Endothelial cell (in vitro differentiated cells): ENCODE results near the gene MOB2. TPM values are rescaled to one million over a fixed set of nuclear protein-coding genes. Genes with fewer than 3 reads are reported as not detected.
"Not testable (repeated sequence)": the region's sequence is repeated elsewhere in the genome, so short reads cannot be mapped to it uniquely, and the experiment has no call there.

Experiments
- DNase-seq: peaks from one replicate; pipeline ENCODE4 v3.0.0; 2021; ENCODE audit warnings: low spot score
- H3K27ac Mint-ChIP-seq: one replicate; pipeline ENCODE4 v1.8.0; 2021; ENCODE audit warnings: mixed read lengths, inconsistent platforms; ENCODE audit not compliant: unreplicated experiment
- H3K27me3 Mint-ChIP-seq: one replicate; pipeline ENCODE4 v1.8.0; 2021; ENCODE audit warnings: mild to moderate bottlenecking, moderate library complexity, mixed read lengths, inconsistent platforms; ENCODE audit not compliant: unreplicated experiment
- H3K36me3 Mint-ChIP-seq: one replicate; pipeline ENCODE4 v1.8.0; 2021; ENCODE audit warnings: mild to moderate bottlenecking, low read depth, mixed read lengths, inconsistent platforms; ENCODE audit not compliant: unreplicated experiment
- H3K4me1 Mint-ChIP-seq: one replicate; pipeline ENCODE4 v1.8.0; 2021; ENCODE audit warnings: mild to moderate bottlenecking, mixed read lengths, inconsistent platforms; ENCODE audit not compliant: unreplicated experiment
- H3K4me3 Mint-ChIP-seq: one replicate; pipeline ENCODE4 v1.8.0; 2021; ENCODE audit warnings: mild to moderate bottlenecking, mixed read lengths, inconsistent platforms; ENCODE audit not compliant: unreplicated experiment
- H3K9me3 Mint-ChIP-seq: one replicate; pipeline ENCODE4 v1.8.0; 2021; ENCODE audit warnings: mixed read lengths, inconsistent platforms; ENCODE audit not compliant: unreplicated experiment
- CTCF ChIP-seq: fragments of 200-600 bp; sonication (generic); IDR thresholded peaks from one replicate; pipeline ENCODE4 v1.5.0; 2021; ENCODE audit warnings: antibody characterized with exemption; ENCODE audit not compliant: unreplicated experiment
- total RNA-seq: library from RNA; stranded (reverse); fragmentation: NEBNext Ultra II Directional; extraction: Animal tissue kit (Norgen Biotek cat#: 25700); gene quantifications from one replicate; pipeline ENCODE4 v1.2.1, GENCODE V29; 2021; ENCODE audit not compliant: unreplicated experiment

The MOB2 gene
- total RNA-seq, 1 donor from 2014 or later = 37.5 TPM

GRCh38 chr11:1436468-1437039 lies 50.0 kb downstream of the MOB2 start:
- DNase-seq = no peak
- H3K36me3 Mint-ChIP-seq = no peaks in the 10 kb centered on the region

DNA sequence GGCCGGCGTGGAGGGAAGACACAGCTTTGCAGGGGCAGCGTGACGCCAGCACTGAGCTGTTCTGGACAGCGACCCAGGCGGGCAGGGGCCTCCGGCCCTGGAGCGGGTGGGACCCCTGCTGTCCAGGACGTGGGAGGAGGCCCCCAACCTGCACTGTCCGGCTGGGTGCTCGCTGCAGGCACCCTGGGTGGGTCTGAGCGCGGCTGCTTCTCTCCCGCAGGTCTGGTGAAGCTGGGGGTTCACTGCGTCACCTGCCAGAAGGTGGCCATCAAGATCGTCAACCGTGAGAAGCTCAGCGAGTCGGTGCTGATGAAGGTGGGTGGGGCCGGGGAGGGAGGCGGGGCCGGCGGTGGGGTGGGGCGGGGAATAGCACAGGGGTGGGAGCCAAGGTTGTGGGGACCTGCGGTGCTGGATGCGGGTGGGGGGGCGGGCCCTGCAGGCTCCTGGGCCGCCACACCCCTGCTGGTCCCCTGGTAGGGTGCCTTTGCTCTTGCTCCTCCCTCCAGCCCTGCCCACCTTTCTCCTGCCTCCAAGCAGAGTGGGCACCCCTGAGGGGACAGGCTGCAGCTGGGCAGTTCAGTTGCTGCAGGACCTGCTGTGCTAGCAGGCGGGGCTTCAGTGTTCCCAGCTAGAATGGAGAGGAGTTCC lies 50.6 kb downstream of the MOB2 start:
- no peaks in the 10 kb centered on the region for H3K4me1 Mint-ChIP-seq
- H3K27me3 Mint-ChIP-seq = no peaks in the 10 kb centered on the region
- no peak overlapping the region for H3K27ac Mint-ChIP-seq
- no peaks in the 10 kb centered on the region for H3K36me3 Mint-ChIP-seq
- H3K9me3 Mint-ChIP-seq = no peaks in the 10 kb centered on the region
- DNase-seq = no peak
- no peak overlapping the region for H3K4me3 Mint-ChIP-seq
- TF ChIP-seq CTCF = no peak

More at GRCh38 chr11:1436468-1437039, 50.0 kb downstream of the MOB2 start:
- Mint-ChIP-seq H3K27ac (no peak overlapping the region), H3K27me3 (no peaks in the 10 kb centered on the region), H3K4me3 (no peak overlapping the region), H3K4me1 (no peaks in the 10 kb centered on the region), H3K9me3 (no peaks in the 10 kb centered on the region)
- TF ChIP-seq CTCF = no peak

DNA sequence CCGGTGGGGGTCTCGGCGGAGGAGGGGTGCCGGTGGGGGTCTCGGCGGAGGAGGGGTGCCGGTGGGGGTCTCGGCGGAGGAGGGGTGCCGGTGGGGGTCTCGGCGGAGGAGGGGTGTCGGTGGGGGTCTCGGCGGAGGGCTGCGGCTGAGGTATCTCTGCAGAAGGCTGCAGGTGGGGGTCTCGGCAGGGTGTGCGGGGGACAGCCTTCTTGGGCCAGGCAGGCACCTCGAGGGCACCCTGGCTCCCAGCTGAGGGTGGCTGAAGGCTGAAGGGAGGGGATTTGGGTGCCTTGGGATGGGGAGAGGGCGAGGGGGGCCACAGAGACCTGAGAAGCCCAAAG lies 51.1 kb downstream of the MOB2 start:
- not testable (repeated sequence) for H3K36me3 Mint-ChIP-seq, H3K27ac Mint-ChIP-seq, H3K4me3 Mint-ChIP-seq, H3K9me3 Mint-ChIP-seq, H3K27me3 Mint-ChIP-seq, DNase-seq, H3K4me1 Mint-ChIP-seq

DNA sequence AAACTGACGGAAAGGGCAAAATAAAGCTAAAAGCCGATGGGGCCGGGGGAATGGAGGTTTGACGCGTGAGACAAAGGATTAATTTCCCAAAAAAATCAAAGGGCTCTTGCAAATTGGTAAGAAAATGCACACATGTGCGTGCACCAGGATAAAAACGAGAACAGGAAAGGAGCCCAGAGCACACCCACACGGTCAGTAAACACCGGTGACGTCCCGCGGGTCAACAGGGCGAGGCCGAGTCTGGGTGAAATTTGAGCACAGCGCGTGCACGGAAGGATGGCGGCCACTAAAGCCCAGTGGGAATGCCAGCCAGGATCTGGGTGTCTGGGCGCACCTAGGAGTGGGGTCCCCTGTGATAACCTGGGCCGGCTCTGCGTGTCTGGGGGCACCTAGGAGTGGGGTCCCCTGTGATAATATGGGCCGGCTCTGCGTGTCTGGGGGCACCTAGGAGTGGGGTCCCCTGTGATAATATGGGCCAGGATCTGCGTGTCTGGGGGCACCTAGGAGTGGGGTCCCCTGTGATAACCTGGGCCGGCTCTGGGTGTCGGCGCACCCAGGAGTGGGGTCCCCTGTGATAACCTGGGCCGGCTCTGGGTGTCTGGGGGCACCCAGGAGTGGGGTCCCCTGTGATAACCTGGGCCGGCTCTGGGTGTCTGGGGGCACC lies 52.5 kb downstream of the MOB2 start:
- TF ChIP-seq CTCF = no peak
- no peak overlapping the region for H3K27ac Mint-ChIP-seq
- DNase-seq = no peak
- no peaks in the 10 kb centered on the region for H3K27me3 Mint-ChIP-seq
- no peaks in the 10 kb centered on the region for H3K4me1 Mint-ChIP-seq
- no peaks in the 10 kb centered on the region for H3K36me3 Mint-ChIP-seq
- no peak overlapping the region for H3K4me3 Mint-ChIP-seq
- H3K9me3 Mint-ChIP-seq = no peaks in the 10 kb centered on the region

DNA sequence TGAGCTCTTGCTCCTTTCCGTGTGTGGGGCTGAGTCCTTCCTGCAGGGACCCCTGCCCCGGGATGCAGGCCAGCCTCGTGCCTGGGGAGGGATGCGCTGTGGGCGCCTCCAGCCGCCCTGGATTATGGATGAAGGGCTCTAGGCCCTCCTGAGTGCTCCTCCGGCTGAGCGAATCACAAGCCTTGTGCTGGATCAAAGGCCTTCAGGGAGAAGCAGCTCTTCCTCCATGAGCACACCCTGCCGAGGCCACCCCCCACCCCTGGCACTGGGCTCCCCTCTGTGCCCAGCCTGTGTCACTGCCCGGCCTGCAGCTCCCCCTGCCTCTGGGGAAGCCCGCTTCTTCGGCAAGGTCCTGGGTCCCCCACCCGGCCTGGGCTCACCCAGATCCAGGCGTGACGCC lies 53.0 kb downstream of the MOB2 start:
- no peaks in the 10 kb centered on the region for H3K27me3 Mint-ChIP-seq
- no peak overlapping the region for H3K27ac Mint-ChIP-seq
- H3K4me3 Mint-ChIP-seq = no peak overlapping the region
- H3K36me3 Mint-ChIP-seq = no peaks in the 10 kb centered on the region
- H3K4me1 Mint-ChIP-seq = no peaks in the 10 kb centered on the region
- no peak for TF ChIP-seq CTCF
- H3K9me3 Mint-ChIP-seq = no peaks in the 10 kb centered on the region
- DNase-seq = no peak
